Kidney epithelial cell (primary cell): ENCODE measurements around the gene KLHL4. TPM values are rescaled to one million over a fixed set of nuclear protein-coding genes. Genes with fewer than 3 reads are reported as not detected.
"Not testable (repeated sequence)": the region's sequence is repeated elsewhere in the genome, so short reads cannot be mapped to it uniquely, and the experiment has no call there.

Experiments used
- DNase-seq: peaks from one replicate; pipeline ENCODE4 v3.0.0-alpha.2; 2010; ENCODE audit warnings: low read depth
- H3K27me3 ChIP-seq: 2 replicates; pipeline ENCODE4 v1.6.0; 2011; ENCODE audit warnings: low read length; ENCODE audit not compliant: control insufficient read depth, insufficient read depth
- H3K36me3 ChIP-seq: 2 replicates; pipeline ENCODE4 v1.5.1; 2011; ENCODE audit warnings: low read length; ENCODE audit not compliant: control insufficient read depth, insufficient read depth
- H3K4me3 ChIP-seq: 2 replicates; pipeline ENCODE4 v1.5.1; 2011; ENCODE audit warnings: low read depth, mild to moderate bottlenecking, control low read depth, low read length
- CTCF ChIP-seq: IDR thresholded peaks from 2 replicates; pipeline ENCODE4 v1.5.1; 2011; ENCODE audit warnings: mild to moderate bottlenecking, moderate library complexity, low read length, control low read depth, inconsistent platforms; ENCODE audit not compliant: insufficient read depth, poor library complexity, severe bottlenecking
- total RNA-seq: library from RNA; depleted of rRNA; stranded (reverse); fragments of >200 nt; gene quantifications from 2 replicates; pipeline ENCODE4 v1.2.3, GENCODE V29; 2015

Gene KLHL4
- total RNA-seq, 1 donor from 2014 or later = 1.1 TPM

GRCh38 chrX:87697409-87697808 lies 179.8 kb downstream of the KLHL4 start:
- TF ChIP-seq CTCF = no peak
- DNase-seq = no peak
- Histone ChIP-seq H3K27me3 (no peaks in the 10 kb centered on the region), H3K4me3 (no peak overlapping the region), H3K36me3 (no peaks in the 10 kb centered on the region)

DNA sequence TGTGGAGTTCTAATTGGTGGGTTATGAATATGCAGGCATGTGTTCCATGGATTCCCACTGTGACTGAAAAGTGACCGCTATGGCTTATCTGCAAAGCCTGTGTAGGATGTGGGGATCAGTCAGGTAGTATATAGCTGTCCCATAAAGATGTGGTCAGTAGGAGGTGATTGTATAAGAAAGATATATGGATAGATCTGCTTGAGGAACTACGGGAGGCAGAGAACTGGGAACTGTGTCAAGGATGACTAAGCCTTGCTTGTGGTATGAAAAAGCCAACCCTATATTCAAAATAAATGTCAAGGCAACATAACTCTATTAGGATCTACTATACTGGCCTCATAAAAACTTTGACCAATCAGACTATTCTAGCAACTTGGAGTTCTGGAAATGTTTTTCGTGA lies 185.2 kb downstream of the KLHL4 start:
- Histone ChIP-seq H3K27me3 (no peaks in the 10 kb centered on the region), H3K4me3 (no peak overlapping the region), H3K36me3 (no peaks in the 10 kb centered on the region)
- no peak for TF ChIP-seq CTCF
- DNase-seq = no peak

- not testable (repeated sequence) for H3K4me3 ChIP-seq, H3K36me3 ChIP-seq, DNase-seq, H3K27me3 ChIP-seq
Observed at GRCh38 chrX:87703469-87703868, 185.9 kb downstream of the KLHL4 start.

DNA sequence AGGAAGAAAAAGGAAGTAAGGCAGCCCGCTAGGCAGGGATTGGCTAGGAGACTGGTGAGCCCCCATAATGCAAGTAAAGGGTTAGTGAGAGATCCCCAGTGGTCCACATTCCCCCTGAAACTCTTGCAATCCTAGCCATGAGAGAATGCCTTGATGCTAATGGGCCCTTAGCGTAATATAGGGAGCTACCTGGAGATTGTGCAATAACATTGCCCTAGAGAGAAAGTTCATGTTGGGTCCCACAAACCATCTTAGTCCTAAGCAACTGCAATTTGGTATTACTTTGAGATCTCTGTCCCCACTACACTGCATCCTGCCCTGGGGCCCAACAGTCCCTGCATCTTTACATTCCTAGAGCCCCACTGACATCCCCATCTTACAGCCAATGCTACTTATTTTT lies 188.5 kb downstream of the KLHL4 start:
- Histone ChIP-seq H3K36me3 (no peaks in the 10 kb centered on the region), H3K4me3 (no peak overlapping the region), H3K27me3 (no peaks in the 10 kb centered on the region)
- no peak for DNase-seq
- TF ChIP-seq CTCF = no peak

- DNase-seq = no peak
- Histone ChIP-seq H3K4me3 (no peak overlapping the region), H3K27me3 (no peaks in the 10 kb centered on the region), H3K36me3 (no peaks in the 10 kb centered on the region)
- no peak for TF ChIP-seq CTCF
Observed at GRCh38 chrX:87710580-87710979, 193.0 kb downstream of the KLHL4 start.
